MM.1S (cell line): ENCODE results near the gene KRTAP5-3.

Experiments
- EZH2 ChIP-seq: fragments of 300-600 bp; sonication (generic); optimal IDR thresholded peaks from 2 replicates; pipeline ENCODE3; 2017; ENCODE audit warnings: low read depth, mild to moderate bottlenecking, antibody characterized with exemption, low read length, mixed read lengths
- TF ChIP-seq, protein P1 (sequence below): fragments of 300-600 bp; sonication (generic); IDR thresholded peaks from 2 replicates; pipeline ENCODE4 v1.5.1; 2016; ENCODE audit warnings: antibody characterized with exemption, low read length, mixed read lengths

DNA sequence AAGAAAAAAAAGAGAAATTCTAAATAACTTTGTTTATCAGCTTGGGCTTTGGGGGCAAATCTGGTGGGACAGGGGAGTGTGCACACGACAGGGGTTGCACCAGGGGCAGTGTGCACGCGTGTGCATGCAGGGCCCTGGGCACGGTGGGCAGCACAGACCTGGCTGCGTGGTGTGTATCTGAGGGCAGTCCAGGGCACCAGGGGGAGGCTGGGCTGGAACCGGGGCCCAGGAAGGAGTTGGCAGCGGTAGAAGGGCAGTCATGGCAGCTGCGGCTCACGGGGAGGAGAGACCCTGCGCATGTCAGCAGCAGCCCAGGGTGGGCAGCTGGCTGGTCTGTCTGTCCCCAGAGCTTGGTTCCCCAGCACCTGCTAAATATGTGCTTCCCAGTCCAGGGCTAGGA lies 25.6 kb upstream of the KRTAP5-3 start:
- TF ChIP-seq, protein P1, sequence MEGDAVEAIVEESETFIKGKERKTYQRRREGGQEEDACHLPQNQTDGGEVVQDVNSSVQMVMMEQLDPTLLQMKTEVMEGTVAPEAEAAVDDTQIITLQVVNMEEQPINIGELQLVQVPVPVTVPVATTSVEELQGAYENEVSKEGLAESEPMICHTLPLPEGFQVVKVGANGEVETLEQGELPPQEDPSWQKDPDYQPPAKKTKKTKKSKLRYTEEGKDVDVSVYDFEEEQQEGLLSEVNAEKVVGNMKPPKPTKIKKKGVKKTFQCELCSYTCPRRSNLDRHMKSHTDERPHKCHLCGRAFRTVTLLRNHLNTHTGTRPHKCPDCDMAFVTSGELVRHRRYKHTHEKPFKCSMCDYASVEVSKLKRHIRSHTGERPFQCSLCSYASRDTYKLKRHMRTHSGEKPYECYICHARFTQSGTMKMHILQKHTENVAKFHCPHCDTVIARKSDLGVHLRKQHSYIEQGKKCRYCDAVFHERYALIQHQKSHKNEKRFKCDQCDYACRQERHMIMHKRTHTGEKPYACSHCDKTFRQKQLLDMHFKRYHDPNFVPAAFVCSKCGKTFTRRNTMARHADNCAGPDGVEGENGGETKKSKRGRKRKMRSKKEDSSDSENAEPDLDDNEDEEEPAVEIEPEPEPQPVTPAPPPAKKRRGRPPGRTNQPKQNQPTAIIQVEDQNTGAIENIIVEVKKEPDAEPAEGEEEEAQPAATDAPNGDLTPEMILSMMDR = no peak
- TF ChIP-seq EZH2 = no peak
